ENCODE data around the gene GJB3.

Gene GJB3

DNA sequence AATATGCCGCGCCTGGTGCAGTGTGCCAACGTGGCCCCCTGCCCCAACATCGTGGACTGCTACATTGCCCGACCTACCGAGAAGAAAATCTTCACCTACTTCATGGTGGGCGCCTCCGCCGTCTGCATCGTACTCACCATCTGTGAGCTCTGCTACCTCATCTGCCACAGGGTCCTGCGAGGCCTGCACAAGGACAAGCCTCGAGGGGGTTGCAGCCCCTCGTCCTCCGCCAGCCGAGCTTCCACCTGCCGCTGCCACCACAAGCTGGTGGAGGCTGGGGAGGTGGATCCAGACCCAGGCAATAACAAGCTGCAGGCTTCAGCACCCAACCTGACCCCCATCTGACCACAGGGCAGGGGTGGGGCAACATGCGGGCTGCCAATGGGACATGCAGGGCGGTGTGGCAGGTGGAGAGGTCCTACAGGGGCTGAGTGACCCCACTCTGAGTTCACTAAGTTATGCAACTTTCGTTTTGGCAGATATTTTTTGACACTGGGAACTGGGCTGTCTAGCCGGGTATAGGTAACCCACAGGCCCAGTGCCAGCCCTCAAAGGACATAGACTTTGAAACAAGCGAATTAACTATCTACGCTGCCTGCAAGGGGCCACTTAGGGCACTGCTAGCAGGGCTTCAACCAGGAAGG is 4.3 kb downstream of the GJB3 start:
- Histone ChIP-seq H3K4me3 (no peak overlapping the region), H3K36me3 (ENCODE audit: insufficient read depth, low read length) (no peaks in the 10 kb centered on the region), H3K27ac (no peak overlapping the region), H3K9me3 (ENCODE audit: low read depth, low read length) (no peaks in the 10 kb centered on the region), H3K9ac (ENCODE audit: insufficient read length) (no peak overlapping the region)
- DNase-seq (ENCODE audit: low read depth, low spot score), result no peak
- TF ChIP-seq EZH2 (IDR thresholded peaks at IDR 0.05), result no peak
- TF ChIP-seq POLR2AphosphoS5 (IDR thresholded peaks at IDR 0.05; ENCODE audit: borderline replicate concordance, low read depth, low read length), result no peak
- TF ChIP-seq FOXP2 (optimal IDR thresholded peaks at IDR 0.05; ENCODE audit: control extremely low read depth, extremely low read length, insufficient read depth), result no peak

DNA sequence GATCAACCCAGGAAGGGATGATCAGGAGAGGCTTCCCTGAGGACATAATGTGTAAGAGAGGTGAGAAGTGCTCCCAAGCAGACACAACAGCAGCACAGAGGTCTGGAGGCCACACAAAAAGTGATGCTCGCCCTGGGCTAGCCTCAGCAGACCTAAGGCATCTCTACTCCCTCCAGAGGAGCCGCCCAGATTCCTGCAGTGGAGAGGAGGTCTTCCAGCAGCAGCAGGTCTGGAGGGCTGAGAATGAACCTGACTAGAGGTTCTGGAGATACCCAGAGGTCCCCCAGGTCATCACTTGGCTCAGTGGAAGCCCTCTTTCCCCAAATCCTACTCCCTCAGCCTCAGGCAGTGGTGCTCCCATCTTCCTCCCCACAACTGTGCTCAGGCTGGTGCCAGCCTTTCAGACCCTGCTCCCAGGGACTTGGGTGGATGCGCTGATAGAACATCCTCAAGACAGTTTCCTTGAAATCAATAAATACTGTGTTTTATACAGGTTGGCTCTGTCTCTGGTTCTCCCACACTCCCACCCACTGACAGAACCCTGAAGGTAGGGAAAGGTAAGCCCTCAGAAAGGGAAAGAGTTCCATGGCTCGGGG is 5.0 kb downstream of the GJB3 start:
- Histone ChIP-seq H3K36me3 (ENCODE audit: insufficient read depth, low read length) (no peaks in the 10 kb centered on the region), H3K9ac (ENCODE audit: insufficient read length) (no peak overlapping the region)
- TF ChIP-seq POLR2AphosphoS5 (IDR thresholded peaks at IDR 0.05; ENCODE audit: borderline replicate concordance, low read depth, low read length) (no peak), FOXP2 (optimal IDR thresholded peaks at IDR 0.05; ENCODE audit: control extremely low read depth, extremely low read length, insufficient read depth) (no peak), EZH2 (IDR thresholded peaks at IDR 0.05) (no peak)

DNA sequence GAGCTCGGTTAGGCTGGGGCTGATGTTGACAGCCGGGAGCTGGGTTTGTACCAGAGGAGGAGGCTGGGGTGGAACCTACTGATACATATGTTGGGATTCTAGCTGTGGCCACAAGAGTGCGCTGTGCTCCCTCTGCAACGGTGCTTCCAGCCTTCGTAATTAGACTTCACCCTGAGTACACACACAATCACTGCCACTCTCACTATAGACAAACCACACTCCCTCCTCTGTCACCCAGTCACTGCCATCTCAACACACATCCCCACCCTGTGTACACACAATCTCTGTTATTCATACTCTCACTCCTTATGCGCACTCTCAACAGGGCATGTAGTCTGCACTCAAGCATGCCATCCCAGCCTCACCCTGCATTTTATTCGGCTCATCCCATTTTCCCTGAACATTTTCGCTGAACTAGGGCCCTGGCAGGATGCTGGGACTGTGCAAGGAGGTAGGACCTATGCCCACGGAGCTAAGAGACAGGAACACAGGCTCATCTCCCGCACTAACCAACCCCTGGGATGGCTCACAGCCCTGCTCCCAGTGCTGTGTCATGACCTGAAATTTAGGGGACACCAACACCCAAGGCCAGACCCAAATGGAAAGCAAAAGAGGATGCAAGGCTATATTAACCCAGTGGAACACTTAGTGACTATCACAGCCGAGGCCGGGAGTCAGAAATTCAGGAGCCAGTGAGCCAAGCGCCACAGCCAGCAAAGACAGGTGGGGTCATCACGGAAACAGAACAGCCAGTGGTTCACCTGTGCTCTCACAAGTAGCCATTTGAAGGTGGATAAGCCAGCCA is 5.7 kb downstream of the GJB3 start:
- H3K27ac ChIP-seq, result no peak overlapping the region
- no peak for TF ChIP-seq EZH2 (IDR thresholded peaks at IDR 0.05)
- TF ChIP-seq POLR2AphosphoS5 (IDR thresholded peaks at IDR 0.05; ENCODE audit: borderline replicate concordance, low read depth, low read length), result no peak
- TF ChIP-seq FOXP2 (optimal IDR thresholded peaks at IDR 0.05; ENCODE audit: control extremely low read depth, extremely low read length, insufficient read depth), result no peak
- H3K9ac ChIP-seq (ENCODE audit: insufficient read length), result no peak overlapping the region
- H3K36me3 ChIP-seq (ENCODE audit: insufficient read depth, low read length), result no peaks in the 10 kb centered on the region
- DNase-seq (ENCODE audit: low read depth, low spot score), result peak; percentile 24
- H3K9me3 ChIP-seq (ENCODE audit: low read depth, low read length), result no peaks in the 10 kb centered on the region
- H3K4me3 ChIP-seq, result no peak overlapping the region

More for the DNA sequence above, 5.0 kb downstream of the GJB3 start:
- no peak for DNase-seq (ENCODE audit: low read depth, low spot score)
- no peak overlapping the region for H3K27ac ChIP-seq
- no peak overlapping the region for H3K4me3 ChIP-seq
- no peaks in the 10 kb centered on the region for H3K9me3 ChIP-seq (ENCODE audit: low read depth, low read length)

DNA sequence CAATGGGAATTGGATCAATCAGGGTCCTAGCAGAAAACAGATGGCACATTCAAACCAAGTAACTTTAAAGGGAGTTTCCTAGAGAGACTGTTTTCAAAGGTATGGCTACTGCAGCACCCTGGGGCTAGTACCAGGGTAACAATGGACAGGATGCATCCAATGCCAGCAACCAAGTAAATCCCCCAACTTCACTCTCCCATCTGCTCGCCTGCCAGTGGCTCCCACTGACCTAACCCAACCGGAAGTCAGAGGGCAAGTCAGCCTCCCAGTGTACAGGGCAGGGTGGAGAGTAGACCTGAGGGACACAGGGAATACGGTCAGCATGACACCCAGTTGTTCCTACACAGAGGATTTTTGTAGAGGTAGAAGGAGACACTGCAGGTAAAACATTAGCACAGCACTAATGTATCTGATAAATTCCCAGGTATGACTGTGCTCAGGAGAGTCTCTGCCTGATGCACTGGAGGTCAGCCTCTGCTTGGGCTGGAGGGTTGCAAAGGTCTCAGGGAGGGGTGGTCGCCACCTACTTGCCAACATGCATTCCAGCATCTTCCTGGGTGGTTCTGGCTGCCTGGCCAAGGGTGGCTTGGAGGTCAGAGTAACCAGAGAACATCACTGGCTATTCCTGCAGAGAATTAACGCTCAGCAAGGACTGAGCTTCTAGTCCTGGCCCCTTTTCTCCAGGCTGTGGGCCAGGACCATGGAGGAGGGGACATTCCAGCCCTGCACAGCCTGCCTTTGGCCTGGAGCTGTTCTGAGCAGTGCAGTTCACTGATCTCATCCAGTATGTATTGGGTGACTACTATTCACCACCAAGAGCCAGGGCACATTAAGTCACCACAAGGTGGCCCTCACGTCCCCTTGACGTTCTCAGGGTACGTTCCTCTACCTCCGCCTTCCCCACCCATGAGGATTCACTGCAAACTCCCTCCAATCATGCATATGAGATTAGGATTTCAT is 6.7 kb downstream of the GJB3 start:
- H3K9ac ChIP-seq (ENCODE audit: insufficient read length), result no peak overlapping the region
- no peak overlapping the region for H3K27ac ChIP-seq
- no peak for DNase-seq (ENCODE audit: low read depth, low spot score)
- no peaks in the 10 kb centered on the region for H3K36me3 ChIP-seq (ENCODE audit: insufficient read depth, low read length)
- H3K4me3 ChIP-seq, result no peak overlapping the region
- no peak for TF ChIP-seq FOXP2 (optimal IDR thresholded peaks at IDR 0.05; ENCODE audit: control extremely low read depth, extremely low read length, insufficient read depth)
- no peak for TF ChIP-seq POLR2AphosphoS5 (IDR thresholded peaks at IDR 0.05; ENCODE audit: borderline replicate concordance, low read depth, low read length)
- no peak for TF ChIP-seq EZH2 (IDR thresholded peaks at IDR 0.05)
- no peaks in the 10 kb centered on the region for H3K9me3 ChIP-seq (ENCODE audit: low read depth, low read length)

DNA sequence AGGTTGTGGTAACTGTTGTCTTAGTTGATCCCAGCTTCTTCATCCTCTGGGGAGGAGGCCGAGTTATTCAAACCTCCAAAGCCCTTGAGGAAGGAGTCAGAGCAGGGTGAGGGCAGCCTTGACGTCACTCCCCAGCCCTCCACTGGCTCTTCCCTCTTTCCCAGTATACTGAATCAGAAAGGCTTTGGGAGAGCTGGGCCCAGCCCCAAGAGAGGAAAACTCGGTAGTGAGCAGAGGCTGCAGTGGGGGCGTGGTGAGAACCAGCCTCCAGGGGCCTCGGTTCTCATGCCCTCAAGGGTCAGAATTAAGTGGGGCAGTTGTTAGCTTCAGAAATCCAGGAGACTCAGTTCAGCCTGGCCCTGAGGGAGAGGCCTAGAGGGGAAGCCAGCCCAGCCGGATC is 10.0 kb downstream of the GJB3 start:
- Histone ChIP-seq H3K4me3 (no peak overlapping the region), H3K9me3 (ENCODE audit: low read depth, low read length) (no peaks in the 10 kb centered on the region), H3K27ac (no peak overlapping the region), H3K36me3 (ENCODE audit: insufficient read depth, low read length) (no peaks in the 10 kb centered on the region), H3K9ac (ENCODE audit: insufficient read length) (no peak overlapping the region)
- no peak for DNase-seq (ENCODE audit: low read depth, low spot score)
- TF ChIP-seq FOXP2 (optimal IDR thresholded peaks at IDR 0.05; ENCODE audit: control extremely low read depth, extremely low read length, insufficient read depth) (no peak), POLR2AphosphoS5 (IDR thresholded peaks at IDR 0.05; ENCODE audit: borderline replicate concordance, low read depth, low read length) (no peak), EZH2 (IDR thresholded peaks at IDR 0.05) (no peak)

DNA sequence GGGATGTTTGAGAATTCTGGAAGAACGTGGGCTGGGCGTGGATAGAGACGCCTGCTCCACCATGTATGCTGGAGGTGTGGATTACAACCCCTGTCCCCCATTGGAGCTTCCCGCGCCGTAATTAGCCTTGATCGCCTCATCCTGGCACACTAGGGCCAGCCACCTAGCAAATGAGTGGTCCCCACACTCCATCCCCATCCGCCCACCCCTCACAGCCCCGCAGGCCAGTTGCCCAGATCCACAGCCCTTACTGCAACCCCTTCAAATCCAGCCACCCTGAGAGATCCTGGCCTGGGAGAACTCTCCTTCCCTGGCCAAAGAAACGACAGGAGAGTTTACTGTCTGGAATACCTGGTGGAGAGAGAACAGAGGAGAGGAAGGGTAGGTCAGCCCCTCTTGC is 11.4 kb downstream of the GJB3 start:
- DNase-seq (ENCODE audit: low read depth, low spot score), result no peak
- Histone ChIP-seq H3K9me3 (ENCODE audit: low read depth, low read length) (no peaks in the 10 kb centered on the region), H3K9ac (ENCODE audit: insufficient read length) (no peak overlapping the region), H3K27ac (no peak overlapping the region), H3K4me3 (no peak overlapping the region), H3K36me3 (ENCODE audit: insufficient read depth, low read length) (no peaks in the 10 kb centered on the region)
- TF ChIP-seq POLR2AphosphoS5 (IDR thresholded peaks at IDR 0.05; ENCODE audit: borderline replicate concordance, low read depth, low read length) (no peak), EZH2 (IDR thresholded peaks at IDR 0.05) (no peak), FOXP2 (optimal IDR thresholded peaks at IDR 0.05; ENCODE audit: control extremely low read depth, extremely low read length, insufficient read depth) (no peak)

DNA sequence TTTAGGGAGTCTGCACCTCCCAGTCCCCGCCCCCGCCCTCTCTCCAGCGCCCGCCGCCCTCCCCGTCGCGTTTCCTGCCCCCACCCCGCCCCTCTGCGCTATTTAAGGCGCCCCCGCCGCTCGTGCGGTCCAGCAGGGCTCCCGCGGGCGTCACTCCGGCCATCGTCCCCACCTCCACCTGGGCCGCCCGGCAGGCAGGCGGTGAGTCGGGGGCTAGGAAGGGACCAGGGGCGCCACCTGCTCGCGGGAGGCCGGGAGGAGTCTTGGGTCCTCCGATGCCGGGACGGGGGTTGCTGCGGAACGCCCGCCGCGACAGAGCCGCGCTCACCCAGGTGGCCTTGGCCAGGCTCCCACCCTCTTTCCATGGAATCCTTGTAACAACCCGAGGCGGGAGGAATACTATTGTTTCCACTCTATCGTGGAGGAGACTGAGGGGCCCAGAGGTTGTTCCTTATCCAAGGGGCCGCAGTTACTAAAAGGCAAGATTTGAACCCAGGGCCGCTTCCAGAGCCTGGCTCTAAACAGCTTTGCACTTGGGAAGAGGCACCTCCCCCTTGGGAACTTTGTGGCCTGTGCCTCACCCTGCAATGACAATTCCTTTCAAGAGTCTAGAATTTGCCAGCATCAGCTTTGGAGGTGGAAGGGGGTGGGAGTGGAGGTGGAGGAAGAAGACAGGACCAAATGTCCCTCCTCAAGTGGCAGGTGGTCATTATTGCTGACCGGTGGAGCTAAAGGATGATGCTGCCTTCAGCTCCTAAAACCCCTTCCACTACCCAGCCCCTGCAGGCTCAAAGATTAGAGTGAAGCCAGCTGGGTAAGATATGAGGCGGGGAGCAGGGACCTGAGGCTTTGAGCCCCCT is 12.1 kb downstream of the GJB3 start, which contains the start of gene GJA4:
Gene GJA4, plus strand, starts transcription at position 132 of the 860 bp plus-strand sequence. CDS start 1,215 bp downstream, outside the sequence.
- Histone ChIP-seq H3K9me3 (ENCODE audit: low read depth, low read length) (no peaks in the 10 kb centered on the region), H3K36me3 (ENCODE audit: insufficient read depth, low read length) (no peaks in the 10 kb centered on the region), H3K9ac (ENCODE audit: insufficient read length) (no peak within 1 kb of the TSS), H3K27ac (no peak within 1 kb of the TSS), H3K4me3 (no peak within 1 kb of the TSS)
- TF ChIP-seq POLR2AphosphoS5 (IDR thresholded peaks at IDR 0.05; ENCODE audit: borderline replicate concordance, low read depth, low read length), result no peak
- TF ChIP-seq EZH2 (IDR thresholded peaks at IDR 0.05), result no peak
- TF ChIP-seq FOXP2 (optimal IDR thresholded peaks at IDR 0.05; ENCODE audit: control extremely low read depth, extremely low read length, insufficient read depth), result no peak
- no peak for DNase-seq (ENCODE audit: low read depth, low spot score)

Measured in SK-N-MC (cell line).